NCI-H1417 treated with DMSO at 0.1 percent for 48 hours (cell line): Measurements from ENCODE around the gene CDC42BPA.
"Not testable (repeated sequence)": the region's sequence is repeated elsewhere in the genome, so short reads cannot be mapped to it uniquely, and the experiment has no call there.

Experiments used
- DNase-seq: peaks from one replicate; lab custom pipeline; 2025; lab: John Stamatoyannopoulos, UW

Gene CDC42BPA, protein sequence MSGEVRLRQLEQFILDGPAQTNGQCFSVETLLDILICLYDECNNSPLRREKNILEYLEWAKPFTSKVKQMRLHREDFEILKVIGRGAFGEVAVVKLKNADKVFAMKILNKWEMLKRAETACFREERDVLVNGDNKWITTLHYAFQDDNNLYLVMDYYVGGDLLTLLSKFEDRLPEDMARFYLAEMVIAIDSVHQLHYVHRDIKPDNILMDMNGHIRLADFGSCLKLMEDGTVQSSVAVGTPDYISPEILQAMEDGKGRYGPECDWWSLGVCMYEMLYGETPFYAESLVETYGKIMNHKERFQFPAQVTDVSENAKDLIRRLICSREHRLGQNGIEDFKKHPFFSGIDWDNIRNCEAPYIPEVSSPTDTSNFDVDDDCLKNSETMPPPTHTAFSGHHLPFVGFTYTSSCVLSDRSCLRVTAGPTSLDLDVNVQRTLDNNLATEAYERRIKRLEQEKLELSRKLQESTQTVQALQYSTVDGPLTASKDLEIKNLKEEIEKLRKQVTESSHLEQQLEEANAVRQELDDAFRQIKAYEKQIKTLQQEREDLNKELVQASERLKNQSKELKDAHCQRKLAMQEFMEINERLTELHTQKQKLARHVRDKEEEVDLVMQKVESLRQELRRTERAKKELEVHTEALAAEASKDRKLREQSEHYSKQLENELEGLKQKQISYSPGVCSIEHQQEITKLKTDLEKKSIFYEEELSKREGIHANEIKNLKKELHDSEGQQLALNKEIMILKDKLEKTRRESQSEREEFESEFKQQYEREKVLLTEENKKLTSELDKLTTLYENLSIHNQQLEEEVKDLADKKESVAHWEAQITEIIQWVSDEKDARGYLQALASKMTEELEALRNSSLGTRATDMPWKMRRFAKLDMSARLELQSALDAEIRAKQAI (N-terminal part only)

DNA sequence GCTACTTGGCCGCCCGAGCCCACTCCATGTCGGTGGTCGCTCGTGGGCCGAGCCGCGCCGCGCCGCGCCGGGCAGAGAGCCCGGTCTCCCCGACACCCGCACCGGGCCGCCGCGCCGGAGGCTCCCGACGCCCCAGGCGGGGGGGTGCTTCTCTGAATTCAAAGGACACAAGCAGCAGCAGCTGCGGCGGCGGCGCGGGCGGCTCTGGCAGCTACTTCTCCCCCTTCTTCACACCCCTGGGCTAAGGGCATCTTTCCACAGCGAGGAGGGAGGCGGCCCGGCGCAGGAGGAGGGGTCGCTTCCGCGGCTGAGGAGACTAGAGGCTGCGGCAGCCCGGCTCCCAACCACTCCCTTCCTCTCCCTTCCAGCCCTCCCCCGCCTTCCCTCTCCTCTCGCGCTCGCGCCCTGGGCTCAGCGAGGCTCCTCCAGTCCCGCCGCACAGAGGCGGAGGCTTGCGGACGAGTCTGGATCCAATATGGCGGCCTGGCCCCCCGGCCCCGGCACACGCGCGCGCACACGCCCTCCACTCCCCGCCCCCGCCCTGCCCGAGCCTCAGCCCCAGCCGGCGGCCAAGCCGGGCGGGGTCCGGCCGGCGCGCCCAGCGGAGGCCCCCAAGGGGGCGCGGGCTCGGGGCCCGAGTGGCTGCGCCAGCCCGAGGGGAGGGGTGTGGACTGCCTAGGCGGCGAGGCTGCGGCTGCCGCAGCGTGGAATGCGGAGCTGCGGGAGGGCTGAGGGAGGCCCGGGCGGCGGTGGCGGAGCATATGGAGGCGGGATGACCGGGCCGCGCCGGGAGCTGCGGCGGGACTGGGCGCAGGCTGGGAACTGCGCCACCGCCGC, at the start of gene CDC42BPA:
Gene CDC42BPA, minus strand, starts transcription at position 477 of the 837 bp plus-strand sequence. CDS start 1,310 bp downstream, outside the sequence.
- no peak for DNase-seq

- no peak for DNase-seq
Measured at GRCh38 chr1:227368009-227368408, 49.7 kb upstream of the CDC42BPA start.

DNA sequence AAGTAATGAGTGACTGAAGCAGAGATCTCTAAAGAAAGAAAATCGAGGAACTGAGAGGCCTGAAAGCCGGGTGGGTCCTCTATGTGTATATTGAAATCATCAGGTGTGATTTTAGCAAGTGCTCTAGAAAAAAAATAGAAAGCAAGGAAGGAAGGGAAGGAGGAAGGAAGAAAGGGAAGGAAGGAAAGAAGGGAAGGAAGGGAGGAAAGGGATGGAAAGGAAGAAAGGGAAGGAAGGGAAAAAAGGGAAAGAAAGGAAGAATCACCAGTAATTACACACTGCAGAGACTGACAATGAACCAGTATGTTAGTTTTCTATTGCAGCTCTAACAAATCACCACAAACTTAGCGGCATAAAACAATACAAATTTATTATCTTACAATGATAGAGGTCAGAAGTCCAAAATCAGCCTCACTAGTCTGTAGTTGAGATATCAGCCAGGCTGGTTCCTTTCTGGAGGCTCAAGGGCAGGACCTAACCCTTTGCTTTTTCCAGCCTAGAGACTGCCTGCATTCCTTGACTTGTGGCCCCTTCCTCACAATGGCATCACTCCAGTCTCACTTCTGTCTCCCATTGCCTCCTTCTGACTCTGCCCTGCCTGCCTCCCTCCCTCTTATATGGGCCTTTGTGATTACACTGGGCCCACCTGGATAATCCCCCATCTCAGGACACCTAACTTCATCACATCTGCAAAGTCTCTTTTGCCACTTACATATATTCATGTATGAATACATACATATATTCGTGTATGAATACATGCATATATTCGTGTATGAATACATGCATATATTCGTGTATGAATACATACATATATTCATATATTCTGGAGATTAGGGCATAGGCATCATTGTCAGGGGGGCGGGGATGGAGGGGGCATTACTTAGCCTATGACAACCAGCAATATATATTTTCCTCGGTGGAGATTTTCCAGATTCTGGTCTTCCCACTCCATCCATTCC, 47.5 kb upstream of the CDC42BPA start:
- no peak for DNase-seq

GRCh38 chr1:227364657-227365056, 46.4 kb upstream of the CDC42BPA start:
- no peak for DNase-seq

- DNase-seq, result no peak
Measured at GRCh38 chr1:227363825-227364224, 45.5 kb upstream of the CDC42BPA start.

DNA sequence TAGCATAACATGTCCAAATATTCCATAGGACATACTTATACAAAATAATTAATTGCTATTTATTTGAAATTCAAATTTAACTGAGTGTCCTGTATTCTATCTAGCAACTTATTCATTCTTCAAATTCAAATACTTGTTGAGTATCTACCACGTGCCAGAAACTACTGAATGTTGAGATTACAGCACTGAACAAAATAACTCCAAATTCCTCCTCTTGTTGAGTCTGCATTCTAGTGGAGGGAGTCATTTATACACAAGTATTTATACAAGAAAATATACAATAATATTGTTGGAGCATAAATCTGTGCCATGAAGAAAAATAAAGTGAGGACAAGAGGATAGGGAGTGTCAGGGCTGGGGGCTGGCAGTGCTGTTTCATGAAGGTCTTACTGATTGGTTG, 43.7 kb upstream of the CDC42BPA start:
- DNase-seq, result no peak

GRCh38 chr1:227357927-227358302, 39.6 kb upstream of the CDC42BPA start:
- no peak for DNase-seq

GRCh38 chr1:227357171-227357926, 39.1 kb upstream of the CDC42BPA start:
- no peak for DNase-seq

DNA sequence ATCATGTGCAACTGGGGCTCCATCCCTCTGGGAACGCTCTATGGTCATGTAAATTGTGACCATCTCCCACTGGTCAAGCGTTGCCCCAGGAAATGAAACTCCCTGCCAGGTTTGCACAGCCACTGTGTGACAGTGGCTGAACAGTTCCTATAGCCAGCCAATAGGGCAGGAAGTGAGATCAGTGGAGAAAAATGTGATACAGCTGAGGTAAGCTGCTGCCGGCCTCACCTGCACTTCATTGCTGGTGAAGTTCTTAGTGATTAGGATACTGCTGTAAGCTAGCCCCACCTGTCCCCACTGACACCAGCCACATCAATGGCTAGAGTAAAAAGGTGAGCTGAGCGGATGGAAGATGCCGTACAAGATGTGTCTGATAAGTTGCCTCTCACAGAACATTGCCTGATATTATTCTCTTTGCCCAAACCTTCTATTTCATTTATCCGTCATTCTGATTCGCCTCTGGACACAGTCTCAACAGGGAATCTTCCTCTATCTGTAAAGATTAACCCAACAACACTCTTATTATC, 38.4 kb upstream of the CDC42BPA start:
- DNase-seq, result no peak

DNA sequence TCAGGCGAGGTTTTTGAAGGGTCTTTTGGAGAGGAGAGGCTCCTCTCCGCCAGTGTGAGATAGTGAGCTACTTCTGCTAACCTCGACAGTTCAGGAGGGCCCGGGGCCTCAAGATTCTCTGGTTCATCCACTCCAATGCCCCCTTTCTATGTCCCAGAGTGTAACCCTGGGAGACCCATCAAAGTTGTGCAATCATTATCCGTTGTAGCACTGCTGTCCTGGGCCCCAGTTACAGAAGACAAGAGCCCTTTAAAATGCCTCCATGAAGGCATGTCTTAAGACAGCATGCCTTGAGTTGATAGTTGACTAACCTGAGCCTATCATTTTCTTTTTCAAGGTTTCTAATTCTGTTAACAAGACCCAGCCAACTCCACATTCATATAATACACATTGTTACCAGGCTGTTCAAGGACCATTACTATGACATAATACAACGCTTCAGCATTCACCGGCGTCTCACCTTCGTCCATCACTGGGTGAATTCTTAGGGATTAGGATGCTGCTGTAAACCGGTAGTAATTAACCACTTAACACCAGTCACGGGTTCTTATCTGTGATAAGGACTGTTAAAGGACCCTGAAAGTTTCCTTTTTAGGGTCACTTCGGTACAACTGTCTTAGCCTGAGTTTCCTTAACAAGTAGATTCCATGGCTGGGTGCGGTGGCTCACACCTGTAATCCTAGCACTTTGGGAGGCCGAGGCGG, 37.4 kb upstream of the CDC42BPA start:
- DNase-seq, result no peak

DNA sequence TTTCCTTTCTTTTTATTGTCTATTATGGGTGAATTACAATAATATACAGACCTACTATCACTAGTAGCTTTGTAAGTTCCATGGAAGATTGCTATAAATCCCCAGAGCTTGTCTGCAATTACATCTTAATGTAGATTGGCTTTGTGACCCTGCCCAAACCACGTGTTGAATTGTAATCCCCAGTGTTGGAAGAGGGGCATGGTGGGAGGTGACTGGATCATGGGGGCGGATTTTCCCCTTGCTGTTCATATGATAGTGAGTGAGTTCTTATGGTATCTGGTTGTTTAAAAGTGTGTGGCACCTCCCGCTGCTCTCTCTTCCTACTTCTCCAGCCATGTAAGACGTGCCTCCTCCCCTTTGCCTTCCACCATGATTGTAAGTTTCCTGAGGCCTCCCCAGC, 34.9 kb upstream of the CDC42BPA start:
- no peak for DNase-seq

DNA sequence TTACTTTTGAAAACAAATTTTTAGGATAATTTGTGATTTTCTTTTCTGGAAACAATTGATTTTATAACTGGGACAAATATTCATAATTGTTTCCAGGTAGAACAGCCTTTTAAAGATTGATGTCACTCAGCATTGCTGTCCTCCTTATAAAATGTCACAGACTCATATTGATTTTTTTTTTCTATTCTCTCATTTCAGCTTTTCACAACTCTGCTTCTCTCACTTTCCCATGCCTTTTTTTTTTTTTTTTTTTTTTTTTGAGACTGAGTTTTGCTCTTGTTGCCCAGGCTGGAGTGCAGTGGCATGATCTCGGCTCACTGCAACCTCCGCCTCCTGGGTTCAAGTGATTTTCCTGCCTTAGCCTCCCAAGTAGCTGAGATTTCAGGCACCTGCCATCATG, 33.9 kb upstream of the CDC42BPA start:
- not testable (repeated sequence) for DNase-seq

DNA sequence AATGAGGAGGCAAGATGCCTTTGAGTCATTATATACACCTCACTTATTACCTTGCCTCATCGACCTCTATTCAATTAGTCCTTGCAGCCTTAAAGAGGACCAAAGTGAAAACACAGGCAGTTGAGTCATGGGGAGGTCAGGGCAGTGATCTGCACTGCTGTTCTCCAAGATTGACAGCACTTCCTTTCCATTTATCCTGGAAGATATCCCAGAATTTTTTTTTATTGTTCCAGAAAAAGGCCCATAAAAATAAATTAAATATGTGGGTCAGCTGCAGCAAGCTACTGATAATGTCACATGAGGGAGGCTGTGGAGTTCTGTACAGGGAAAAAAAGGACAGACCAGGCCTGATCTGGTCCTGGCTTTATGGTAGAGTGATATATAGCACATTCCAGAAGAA, 33.2 kb upstream of the CDC42BPA start:
- DNase-seq, result no peak

GRCh38 chr1:227349967-227350366, 31.7 kb upstream of the CDC42BPA start:
- DNase-seq, result no peak

GRCh38 chr1:227343727-227344551, 25.6 kb upstream of the CDC42BPA start:
- DNase-seq, result no peak

DNA sequence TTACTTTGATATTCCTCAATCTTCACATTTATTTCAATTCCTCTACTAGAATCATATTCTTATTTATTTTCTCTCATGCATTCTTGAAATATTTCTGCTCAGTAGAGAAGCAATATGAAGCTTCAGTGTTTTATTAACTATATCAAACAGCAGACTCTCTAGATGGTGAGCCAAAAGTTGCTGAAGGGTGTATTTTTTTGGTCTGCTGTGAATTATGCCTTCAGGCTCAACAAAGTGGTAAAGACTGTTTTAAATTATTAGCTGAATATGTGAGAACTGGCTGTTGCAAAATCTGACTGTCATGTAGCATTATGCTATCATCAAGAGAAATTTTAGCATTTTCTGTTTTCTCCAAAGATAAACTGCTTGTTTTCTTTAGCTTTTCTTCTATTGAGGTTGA, 24.9 kb upstream of the CDC42BPA start:
- no peak for DNase-seq

GRCh38 chr1:227342075-227342829, 24.0 kb upstream of the CDC42BPA start:
- no peak for DNase-seq

DNA sequence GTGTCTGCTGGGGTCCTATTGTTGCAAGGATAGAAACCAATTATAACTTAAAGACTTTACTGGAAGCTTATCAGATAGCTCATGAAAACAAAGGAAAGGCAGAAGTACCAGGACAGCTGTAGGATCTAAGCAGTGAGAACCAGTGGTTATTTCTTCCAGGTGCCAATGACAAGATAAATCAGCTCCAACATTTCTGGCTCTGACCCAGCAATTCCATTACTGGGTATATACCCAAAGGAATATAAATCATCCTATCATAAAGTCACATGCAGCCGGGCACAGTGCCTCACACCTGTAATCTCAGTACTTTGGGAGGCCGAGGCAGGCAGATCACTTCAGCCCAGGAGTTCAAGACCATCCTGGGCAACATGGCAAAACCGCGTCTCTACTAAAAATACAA, 17.8 kb upstream of the CDC42BPA start:
- not testable (repeated sequence) for DNase-seq
